K562 (cell line): Measurements from ENCODE around the gene SLC35F4. TPM values are rescaled to one million over a fixed set of nuclear protein-coding genes. Genes with fewer than 3 reads are reported as not detected.

Experiments used
- ATAC-seq: fragments of 200-7000 bp; cut with Tn5 transposase; 3 replicates; pipeline ENCODE4 v1.9.1; 2020; ENCODE audit warnings: moderate library complexity
- BruUV-seq: library from RNA; stranded (reverse); fragments of 400-500 nt; replicated peaks from 2 replicates; lab custom pipeline; 2021; lab: Mats Ljungman, UMichigan
- CTCF ChIA-PET: fragments of 300-600 bp; formaldehyde crosslinking; extraction: SDS; loops from one replicate; lab custom pipeline; 2021; ENCODE audit warnings: low intra/inter-chr PET ratio; lab: Yijun Ruan, JAX
- POLR2A ChIA-PET: fragments of 300-600, 350-650 bp; sonication (Branson Sonifier 250); formaldehyde crosslinking; extraction: SDS; loops from one replicate; lab custom pipeline; 2021; ENCODE audit warnings: antibody characterized with exemption, inconsistent platforms; lab: Yijun Ruan, JAX
- DNase-seq, 4 experiments: peaks; one replicate each; pipeline versions ENCODE4 v3.0.0 to v3.0.0-alpha.2; 2011 to 2018; ENCODE audit warnings: low spot score in 3 of 4, mixed read lengths in 3 of 4; ENCODE audit errors: extremely low read depth in 1 of 4
- FAIRE-seq: peaks from 2 replicates; lab custom pipeline; 2011; peaks lifted over from hg19 to GRCh38; lab: Jason Lieb, UNC
- H2AFZ ChIP-seq: 2 replicates; pipeline ENCODE4 v1.6.0; 2011; ENCODE audit warnings: low read depth, low read length, control low read depth, inconsistent platforms
- H3K27ac ChIP-seq: fragments of 200-600 bp; 3 replicates; pipeline ENCODE4 v1.8.0; 2011; ENCODE audit warnings: low read depth, mild to moderate bottlenecking, control low read depth, inconsistent platforms, low read length, moderate library complexity, mixed read lengths; ENCODE audit errors: extremely low read depth
- H3K27me3 ChIP-seq, 2 experiments: fragments of 300-600 bp in 1 of 2; 2 replicates in 1 of 2; 3 replicates in 1 of 2; pipeline versions ENCODE4 v1.6.0 to v1.8.0; 2011; ENCODE audit warnings: inconsistent platforms in 2 of 2, low read length in 2 of 2, mild to moderate bottlenecking in 1 of 2, mixed read lengths in 1 of 2, moderate library complexity in 1 of 2; ENCODE audit not compliant: control insufficient read depth in 2 of 2, insufficient read depth in 2 of 2
- H3K36me3 ChIP-seq: fragments of 300-600 bp; 3 replicates; pipeline ENCODE4 v1.8.0; 2011; ENCODE audit warnings: mild to moderate bottlenecking, low read length, inconsistent platforms; ENCODE audit not compliant: control insufficient read depth, insufficient read depth
- H3K4me1 ChIP-seq, 2 experiments: fragments of 200-600 bp in 1 of 2; replicated peaks in 1 of 2; 2 replicates in 1 of 2; 3 replicates in 1 of 2; pipeline versions ENCODE4 v1.5.1 to v1.8.0; 2011; ENCODE audit warnings: inconsistent platforms in 2 of 2, low read length in 2 of 2, mild to moderate bottlenecking in 1 of 2, mixed read lengths in 1 of 2, moderate library complexity in 1 of 2; ENCODE audit not compliant: control insufficient read depth in 2 of 2, insufficient read depth in 2 of 2
- H3K4me2 ChIP-seq: 2 replicates; pipeline ENCODE4 v1.6.1; 2011; ENCODE audit warnings: low read length, control low read depth, inconsistent platforms, mixed read lengths; ENCODE audit not compliant: insufficient read depth
- H3K4me3 ChIP-seq: fragments of 200-600 bp; sonication (generic), shearing (Covaris generic); 2 replicates; pipeline ENCODE4 v1.5.1; 2016; ENCODE audit warnings: control low read depth, inconsistent platforms
- H3K79me2 ChIP-seq: fragments of 200-600 bp; 3 replicates; pipeline ENCODE4 v1.8.0; 2011; ENCODE audit warnings: low read length, inconsistent platforms; ENCODE audit not compliant: control insufficient read depth, insufficient read depth
- H3K9ac ChIP-seq, 2 experiments: 2 replicates each; pipeline versions ENCODE4 v1.6.0 to v1.6.1; 2011; ENCODE audit warnings: low read depth in 2 of 2, low read length in 2 of 2, control low read depth in 1 of 2, inconsistent platforms in 1 of 2, mild to moderate bottlenecking in 1 of 2, mixed read lengths in 1 of 2; ENCODE audit not compliant: insufficient read depth in 1 of 2
- H3K9me1 ChIP-seq: one replicate; pipeline ENCODE4 v1.6.0; 2011; ENCODE audit warnings: inconsistent platforms, mild to moderate bottlenecking, low read length, moderate library complexity; ENCODE audit not compliant: control insufficient read depth, insufficient read depth
- H3K9me3 ChIP-seq: replicated peaks from 2 replicates; pipeline ENCODE4 v1.5.1; 2011; ENCODE audit warnings: low read depth, low read length, inconsistent platforms; ENCODE audit not compliant: control insufficient read depth, insufficient read depth
- H4K20me1 ChIP-seq: replicated peaks from 2 replicates; pipeline ENCODE4 v1.6.1; 2011; ENCODE audit warnings: low read length, inconsistent platforms, mixed read lengths; ENCODE audit not compliant: control insufficient read depth, insufficient read depth
- E2F5 ChIP-seq: sonication (generic); formaldehyde crosslinking; IDR thresholded peaks from 2 replicates; pipeline ENCODE4 v1.8.0; 2022; ENCODE audit warnings: mild to moderate bottlenecking, missing genetic modification reagents
- ELF1 ChIP-seq: fragments of 200-800 bp; sonication (Bioruptor generic); IDR thresholded peaks from 2 replicates; pipeline ENCODE4 v1.6.1; 2016; ENCODE audit warnings: missing genetic modification characterization, missing compliant biosample characterization
- FOS ChIP-seq: IDR thresholded peaks from 3 replicates; pipeline ENCODE4 v1.6.1; 2011; ENCODE audit not compliant: insufficient read length; ENCODE audit errors: extremely low read depth
- NBN ChIP-seq: fragments of 450-650 bp; IDR thresholded peaks from 2 replicates; pipeline ENCODE4 v1.6.1; 2016; ENCODE audit warnings: low read depth, mild to moderate bottlenecking
- ZBTB40 ChIP-seq, 2 experiments: fragments of 450-650 bp in 1 of 2; sonication (generic) in 1 of 2; formaldehyde crosslinking in 1 of 2; IDR thresholded peaks; 2 replicates each; pipeline versions ENCODE4 v1.7.1 to v1.9.0; 2016 to 2022; ENCODE audit warnings: inconsistent platforms in 1 of 2, mild to moderate bottlenecking in 1 of 2, missing genetic modification reagents in 1 of 2
- ZKSCAN8 ChIP-seq: fragments of 200-800 bp; sonication (Bioruptor generic); IDR thresholded peaks from 2 replicates; pipeline ENCODE4 v1.6.1; 2016; ENCODE audit warnings: missing genetic modification characterization, missing compliant biosample characterization
- ZNF444 ChIP-seq: fragments of 250-450 bp; sonication (Bioruptor Pico); IDR thresholded peaks from 2 replicates; pipeline ENCODE4 v1.4.0; 2020; ENCODE audit warnings: mild to moderate bottlenecking, moderate library complexity
- WGBS: fragments of 100-300 bp; shearing (Covaris generic); methylation state at CpG from one replicate; pipeline ENCODE4 v1.1.6; 2016; ENCODE audit warnings: low coverage, mixed read lengths; ENCODE audit not compliant: insufficient coverage; ENCODE audit errors: missing lambda C conversion rate; 5-methylcytosine and 5-hydroxymethylcytosine counted together
- in situ Hi-C: fragments of 300-500 bp; cut with MboI; formaldehyde crosslinking; loops from 4 replicates; pipeline ENCODE4 v1.15.0; 2018; ENCODE audit warnings: inconsistent platforms, mixed read lengths
- intact Hi-C: fragments of 100-400 bp; cut with micrococcal nuclease; formaldehyde crosslinking; loops from 2 replicates; pipeline ENCODE4 v1.14.2; 2022
- polyA plus RNA-seq, 8 experiments: library from polyadenylated mRNA; depleted of rRNA in 4 of 8; stranded (reverse) in 5 of 8; unstranded in 3 of 8; fragments of >200 nt; fragmentation: Nextera tagmentation in 2 of 8; fragmentation: Illumina TruSeq in 1 of 8; extraction: Ambion mirVana in 2 of 8; extraction: Trizol in 1 of 8; gene quantifications; 2 replicates each; pipeline versions ENCODE4 v1.2.1 to v1.2.3, GENCODE V29; 2011 to 2014; ENCODE audit warnings: inconsistent platforms in 1 of 8, missing spikeins in 1 of 8
- total RNA-seq, 7 experiments: library from RNA; depleted of rRNA in 6 of 7; stranded (reverse); fragments of >200 nt in 6 of 7; fragmentation: Illumina TruSeq in 2 of 7; extraction: Trizol in 2 of 7; gene quantifications; 2 replicates each; pipeline versions ENCODE4 v1.2.1 to v1.2.3, GENCODE V29; 2011 to 2021; ENCODE audit warnings: low replicate concordance in 1 of 7

Gene SLC35F4
- total and polyA plus RNA-seq, 9 of the 15 experiments (the other 6 are each of a cell fraction or from before 2014, with no cell fraction given): 0.01 TPM; not detected in 8

GRCh38 chr14:57761800-57762199, 104.1 kb downstream of the SLC35F4 start:
- Histone ChIP-seq H3K4me3 (no peak overlapping the region), H2AFZ (no peak overlapping the region), H3K36me3 (no peaks in the 10 kb centered on the region)
- TF ChIP-seq NBN (no peak), ELF1 (tag) (no peak), ZKSCAN8 (no peak), FOS (no peak), ZBTB40 (IDR thresholded peaks at IDR 0.05) (no peak), ZBTB40 (CRISPR knock-in tag; IDR thresholded peaks at IDR 0.05) (no peak), ZNF444 (CRISPR knock-in tag) (no peak), E2F5 (no peak)
- TF ChIP-seq, all 486 proteins: peak for 0
- Histone ChIP-seq H3K9me3 (no peaks in the 10 kb centered on the region), H3K4me2 (no peak overlapping the region), H3K27me3 (no peaks in the 10 kb centered on the region), H3K9me1 (no peaks in the 10 kb centered on the region), H3K27ac (no peak overlapping the region), H3K79me2 (no peaks in the 10 kb centered on the region), H3K9ac (no peak overlapping the region), H4K20me1 (no peaks in the 10 kb centered on the region), H3K4me1 (no peaks in the 10 kb centered on the region)
- POLR2A ChIA-PET: no interaction called here
- intact Hi-C loops: no loop called here
- no TSS peak for BruUV-seq
- in situ Hi-C loops: no loop called here
- CTCF ChIA-PET: no interaction called here
- DNase-seq (no peak), FAIRE-seq (no peak), ATAC-seq (no peak)
- WGBS: 7% methylated on average over 2 of the region's 2 CpGs
